ENCODE data around the gene CD9.
A peak's percentile ranks its signal among the peaks of the same experiment; 100 is the strongest.

Gene CD9

GRCh38 chr12:6215932-6216494 is 15.8 kb downstream of the CD9 start:
- Histone ChIP-seq H3K4me1 (ENCODE audit: insufficient read depth, poor library complexity, severe bottlenecking) (peaks cover 83% of the 10 kb centered on the region), H3K27me3 (ENCODE audit: insufficient read depth, poor library complexity, severe bottlenecking) (no peaks in the 10 kb centered on the region), H3K36me3 (ENCODE audit: low read depth) (peaks cover 69% of the 10 kb centered on the region), H3K9me3 (ENCODE audit: severe bottlenecking) (no peaks in the 10 kb centered on the region), H3K4me3 (ENCODE audit: severe bottlenecking) (no peak overlapping the region), H3K27ac (ENCODE audit: poor library complexity, severe bottlenecking) (peak overlapping the region; percentile 99)
- DNase-seq (ENCODE audit: low spot score) (peak; percentile 99), ATAC-seq (ENCODE audit: low read depth) (peak; percentile 91)
- TF ChIP-seq CTCF (IDR thresholded peaks at IDR 0.05; ENCODE audit: poor library complexity, severe bottlenecking) = no peak

- peak overlapping the region; percentile 99 for H3K27ac ChIP-seq (ENCODE audit: poor library complexity, severe bottlenecking)
- peaks cover 82% of the 10 kb centered on the region for H3K4me1 ChIP-seq (ENCODE audit: insufficient read depth, poor library complexity, severe bottlenecking)
- no peaks in the 10 kb centered on the region for H3K9me3 ChIP-seq (ENCODE audit: severe bottlenecking)
- DNase-seq (ENCODE audit: low spot score) = no peak
- no peak for TF ChIP-seq CTCF (IDR thresholded peaks at IDR 0.05; ENCODE audit: poor library complexity, severe bottlenecking)
- H3K4me3 ChIP-seq (ENCODE audit: severe bottlenecking) = no peak overlapping the region
- H3K27me3 ChIP-seq (ENCODE audit: insufficient read depth, poor library complexity, severe bottlenecking) = no peaks in the 10 kb centered on the region
- no peak for ATAC-seq (ENCODE audit: low read depth)
- H3K36me3 ChIP-seq (ENCODE audit: low read depth) = peaks cover 63% of the 10 kb centered on the region
These were observed 16.4 kb downstream of the CD9 start for GRCh38 chr12:6216581-6216980.

GRCh38 chr12:6218347-6218925 is 18.2 kb downstream of the CD9 start:
- no peak for TF ChIP-seq CTCF (IDR thresholded peaks at IDR 0.05; ENCODE audit: poor library complexity, severe bottlenecking)
- no peak overlapping the region for H3K4me3 ChIP-seq (ENCODE audit: severe bottlenecking)
- H3K36me3 ChIP-seq (ENCODE audit: low read depth) = peaks cover 53% of the 10 kb centered on the region
- peak overlapping the region; percentile 99 for H3K27ac ChIP-seq (ENCODE audit: poor library complexity, severe bottlenecking)
- ATAC-seq (ENCODE audit: low read depth) = no peak
- peaks cover 75% of the 10 kb centered on the region for H3K4me1 ChIP-seq (ENCODE audit: insufficient read depth, poor library complexity, severe bottlenecking)
- no peak for DNase-seq (ENCODE audit: low spot score)
- no peaks in the 10 kb centered on the region for H3K9me3 ChIP-seq (ENCODE audit: severe bottlenecking)
- no peaks in the 10 kb centered on the region for H3K27me3 ChIP-seq (ENCODE audit: insufficient read depth, poor library complexity, severe bottlenecking)

GRCh38 chr12:6219980-6220379 is 19.8 kb downstream of the CD9 start:
- Histone ChIP-seq H3K9me3 (ENCODE audit: severe bottlenecking) (no peaks in the 10 kb centered on the region), H3K27ac (ENCODE audit: poor library complexity, severe bottlenecking) (peak overlapping the region; percentile 99), H3K4me1 (ENCODE audit: insufficient read depth, poor library complexity, severe bottlenecking) (peaks cover 72% of the 10 kb centered on the region), H3K36me3 (ENCODE audit: low read depth) (peaks cover 59% of the 10 kb centered on the region), H3K4me3 (ENCODE audit: severe bottlenecking) (no peak overlapping the region), H3K27me3 (ENCODE audit: insufficient read depth, poor library complexity, severe bottlenecking) (no peaks in the 10 kb centered on the region)
- ATAC-seq (ENCODE audit: low read depth) = no peak
- peak; percentile 26 for DNase-seq (ENCODE audit: low spot score)
- TF ChIP-seq CTCF (IDR thresholded peaks at IDR 0.05; ENCODE audit: poor library complexity, severe bottlenecking) = no peak

GRCh38 chr12:6221146-6221545 is 20.9 kb downstream of the CD9 start:
- Histone ChIP-seq H3K27ac (ENCODE audit: poor library complexity, severe bottlenecking) (peak overlapping the region; percentile 99), H3K9me3 (ENCODE audit: severe bottlenecking) (no peaks in the 10 kb centered on the region), H3K4me1 (ENCODE audit: insufficient read depth, poor library complexity, severe bottlenecking) (peaks cover 75% of the 10 kb centered on the region), H3K36me3 (ENCODE audit: low read depth) (peaks cover 64% of the 10 kb centered on the region), H3K4me3 (ENCODE audit: severe bottlenecking) (no peak overlapping the region), H3K27me3 (ENCODE audit: insufficient read depth, poor library complexity, severe bottlenecking) (no peaks in the 10 kb centered on the region)
- DNase-seq (ENCODE audit: low spot score) = peak; percentile 51
- TF ChIP-seq CTCF (IDR thresholded peaks at IDR 0.05; ENCODE audit: poor library complexity, severe bottlenecking) = no peak
- ATAC-seq (ENCODE audit: low read depth) = no peak
